HG03039 (cell line): Measurements from ENCODE around the gene VENTX.
"Not testable (repeated sequence)": the region's sequence is repeated elsewhere in the genome, so short reads cannot be mapped to it uniquely, and the experiment has no call there.

Experiments
- ATAC-seq: cut with Tn5 transposase; IDR thresholded peaks from one replicate; pipeline ENCODE4 v1.9.1; 2021; ENCODE audit warnings: mild to moderate bottlenecking, moderate library complexity; ENCODE audit not compliant: unreplicated experiment

Gene VENTX

DNA sequence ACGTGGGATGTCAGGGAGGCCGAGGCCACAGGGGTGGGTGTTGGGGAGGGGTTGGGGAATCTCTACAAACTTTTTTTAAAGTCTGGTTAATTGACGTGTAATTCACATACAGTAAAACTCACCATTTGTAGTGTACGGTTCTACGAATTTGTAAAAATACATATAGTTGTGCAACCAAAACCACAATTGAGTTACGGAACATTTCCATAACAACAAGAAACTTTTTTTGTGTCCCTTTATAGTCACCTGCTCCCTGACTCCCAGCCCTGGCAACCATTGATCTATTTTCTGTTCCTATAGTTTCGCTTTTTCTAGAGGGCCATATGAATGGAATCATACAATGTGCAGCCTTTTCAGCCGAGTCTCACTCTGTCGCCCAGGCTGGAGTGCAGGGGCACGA lies 2.9 kb upstream of the VENTX start:
- not testable (repeated sequence) for ATAC-seq

DNA sequence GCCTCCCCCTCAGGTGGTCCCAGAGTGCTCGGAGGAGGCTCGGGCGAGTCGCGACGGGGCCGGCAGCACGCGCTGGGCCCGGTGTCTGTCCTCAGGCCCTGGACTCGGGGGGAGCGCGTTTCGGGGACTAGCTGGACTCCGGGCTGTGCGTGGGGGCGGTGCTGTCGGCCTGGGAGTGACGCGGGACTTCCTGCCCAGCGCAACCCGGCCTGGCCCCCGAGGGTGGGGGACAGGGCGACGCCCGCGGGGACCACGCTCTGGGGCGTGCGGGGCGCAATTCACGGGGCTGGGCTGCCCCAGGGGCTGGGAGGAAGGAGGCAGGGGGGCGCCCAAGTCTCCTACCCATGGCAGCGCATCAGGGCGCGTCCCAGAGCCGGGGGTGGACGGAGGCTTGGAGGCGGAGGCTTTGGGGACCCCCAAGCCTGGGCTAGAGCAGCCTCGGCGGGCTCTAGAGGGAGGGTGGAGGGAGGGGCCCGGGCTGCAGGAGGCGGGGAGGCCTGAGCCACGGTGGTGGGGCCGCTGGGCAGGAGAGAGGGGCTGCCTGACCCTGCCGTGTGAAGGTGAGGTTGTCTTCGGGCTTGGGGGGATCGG lies 2.3 kb upstream of the VENTX start:
- no peak for ATAC-seq

DNA sequence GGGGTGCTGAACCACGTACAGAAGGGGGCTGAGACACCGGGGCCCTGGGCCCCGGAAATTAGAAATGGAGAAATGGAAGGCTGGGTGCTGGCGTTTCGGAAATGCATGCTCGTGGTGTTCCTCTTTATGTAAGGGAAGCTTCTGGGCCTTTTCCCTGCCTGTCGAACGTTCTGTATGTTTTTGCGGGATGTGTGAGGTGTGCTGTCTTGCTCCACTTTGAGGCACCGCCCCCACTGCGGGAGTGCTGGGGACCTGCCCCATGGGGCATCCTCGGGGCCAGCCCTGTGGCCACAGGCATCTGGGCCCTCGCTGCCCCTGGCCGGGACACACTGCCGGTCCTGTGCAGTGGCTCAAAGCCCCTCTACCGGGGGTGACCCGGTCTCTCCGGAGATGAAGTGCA lies 1.7 kb upstream of the VENTX start:
- no peak for ATAC-seq

DNA sequence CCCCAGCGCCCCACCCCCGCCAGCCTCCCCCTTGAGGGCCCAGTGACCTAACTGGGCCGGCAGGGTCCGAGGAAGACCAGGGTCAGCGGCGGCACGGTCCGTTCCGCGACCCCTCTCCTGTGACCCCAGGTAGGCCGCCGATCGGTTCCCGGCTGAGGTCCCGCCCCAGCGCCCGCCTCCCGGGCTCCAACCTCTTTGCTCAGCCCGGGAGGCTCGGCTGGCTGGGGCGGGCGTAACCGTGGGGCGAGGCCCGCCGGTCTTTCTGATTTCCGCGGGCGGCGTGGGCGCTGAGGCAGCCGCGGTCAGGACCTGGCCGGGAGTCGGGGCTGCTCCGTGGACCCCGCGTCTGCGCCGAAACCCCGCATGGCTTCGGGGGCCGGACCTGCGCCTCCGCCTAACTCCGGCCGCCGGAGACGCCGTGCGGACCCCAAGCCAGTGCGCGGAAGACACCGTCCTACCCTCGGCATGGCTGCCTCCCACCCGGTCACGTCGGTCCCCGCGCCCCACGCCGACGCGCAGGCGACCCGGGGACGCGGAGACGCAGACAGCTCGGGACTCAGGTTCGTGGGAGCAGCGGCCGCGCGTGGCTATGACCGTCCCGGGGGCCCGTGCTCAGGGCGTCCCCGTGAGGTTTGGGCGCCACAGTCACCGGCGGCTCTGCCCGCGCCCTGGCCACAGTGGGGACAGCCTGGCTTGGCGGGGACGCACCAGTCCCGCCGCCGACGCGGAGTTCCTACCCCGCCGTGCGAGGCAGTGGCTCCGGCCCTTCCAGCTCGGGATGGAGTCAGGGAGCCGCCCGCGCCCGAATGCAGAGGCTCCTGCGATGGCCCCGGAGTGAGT lies 1.0 kb upstream of the VENTX start:
- ATAC-seq, result no peak

DNA sequence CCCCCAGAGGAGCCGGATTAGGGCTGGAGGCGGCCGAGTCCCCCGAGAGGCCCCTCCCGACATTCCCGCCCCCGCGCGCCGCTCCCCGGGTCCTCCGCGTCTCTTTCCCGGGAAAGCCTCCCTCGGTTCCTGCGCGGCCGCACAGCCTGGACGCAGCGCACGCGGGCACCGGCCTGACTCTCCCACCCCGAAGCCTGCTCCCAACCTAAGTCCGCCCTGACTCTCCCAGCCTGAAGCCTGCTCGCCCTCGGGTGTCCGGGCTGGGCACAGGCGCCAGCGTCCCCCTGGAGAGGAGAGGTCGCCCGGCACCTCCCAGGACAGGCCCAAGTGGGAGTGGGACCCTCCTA lies 441 bp upstream of the VENTX start:
- ATAC-seq, result no peak

DNA sequence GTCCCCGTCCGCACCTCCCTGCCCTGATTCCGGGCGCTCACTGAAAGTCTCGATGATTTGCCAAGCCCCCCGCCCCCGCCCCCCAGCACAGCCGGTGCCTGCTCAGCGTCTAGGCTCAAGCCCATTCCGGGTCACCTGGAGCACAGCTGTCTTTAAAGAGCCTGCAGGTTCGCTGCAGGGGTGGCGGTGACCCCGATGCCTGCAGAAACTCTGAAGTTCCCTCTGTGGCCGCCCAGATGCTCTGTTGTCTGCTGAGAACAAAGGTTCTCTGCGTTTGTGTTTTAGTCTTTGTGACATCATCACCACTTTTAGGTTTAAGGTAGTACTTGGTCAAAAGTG lies 780 bp downstream of the VENTX start:
- no peak for ATAC-seq

DNA sequence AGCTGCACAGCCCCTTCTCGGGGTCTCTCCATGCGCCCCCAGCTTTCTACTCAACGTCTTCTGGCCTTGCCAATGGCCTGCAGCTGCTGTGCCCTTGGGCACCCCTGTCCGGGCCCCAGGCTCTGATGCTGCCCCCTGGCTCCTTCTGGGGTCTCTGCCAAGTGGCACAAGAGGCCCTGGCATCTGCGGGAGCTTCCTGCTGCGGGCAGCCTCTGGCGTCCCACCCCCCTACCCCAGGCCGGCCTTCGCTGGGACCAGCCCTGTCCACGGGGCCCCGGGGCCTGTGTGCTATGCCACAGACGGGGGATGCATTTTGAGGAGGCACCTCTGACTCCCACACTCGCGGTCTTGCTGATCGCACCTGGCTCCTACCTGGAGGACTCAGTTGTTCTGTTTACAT lies 2.3 kb downstream of the VENTX start:
- ATAC-seq, result no peak

DNA sequence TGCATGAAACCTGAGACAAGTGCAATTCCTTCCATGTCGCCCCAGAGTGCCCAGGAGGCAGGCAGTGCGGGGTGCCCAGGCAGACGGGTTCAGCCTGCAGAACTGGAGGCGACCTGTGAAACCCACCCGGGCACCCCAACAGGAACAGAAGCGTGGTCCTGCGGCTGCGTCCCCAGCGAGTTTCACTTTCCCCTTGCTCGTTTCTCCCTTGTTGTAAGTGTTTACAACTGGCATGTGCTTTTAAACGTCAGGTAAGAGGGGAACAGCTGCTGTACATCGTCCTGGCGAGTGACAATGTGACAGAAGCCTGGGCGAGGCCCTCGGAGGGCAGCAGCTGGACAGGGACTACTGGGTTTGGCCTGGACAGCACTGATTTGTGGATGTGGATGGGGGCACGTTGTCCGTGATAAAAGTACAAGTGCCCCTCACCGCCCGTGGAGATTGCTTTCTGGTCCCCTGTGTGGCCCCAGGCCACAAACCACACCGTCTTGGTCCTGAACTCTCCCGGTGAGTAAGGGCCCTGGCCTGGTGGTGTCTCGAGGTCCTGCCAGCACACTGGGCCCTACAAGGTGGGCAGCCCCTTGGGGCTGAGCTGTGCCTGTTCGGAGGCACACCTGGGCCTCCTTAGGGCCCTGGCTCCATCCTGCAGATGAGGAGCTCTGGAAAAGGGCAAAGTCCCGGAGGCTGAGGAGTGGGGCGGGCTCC lies 4.0 kb downstream of the VENTX start:
- no peak for ATAC-seq

DNA sequence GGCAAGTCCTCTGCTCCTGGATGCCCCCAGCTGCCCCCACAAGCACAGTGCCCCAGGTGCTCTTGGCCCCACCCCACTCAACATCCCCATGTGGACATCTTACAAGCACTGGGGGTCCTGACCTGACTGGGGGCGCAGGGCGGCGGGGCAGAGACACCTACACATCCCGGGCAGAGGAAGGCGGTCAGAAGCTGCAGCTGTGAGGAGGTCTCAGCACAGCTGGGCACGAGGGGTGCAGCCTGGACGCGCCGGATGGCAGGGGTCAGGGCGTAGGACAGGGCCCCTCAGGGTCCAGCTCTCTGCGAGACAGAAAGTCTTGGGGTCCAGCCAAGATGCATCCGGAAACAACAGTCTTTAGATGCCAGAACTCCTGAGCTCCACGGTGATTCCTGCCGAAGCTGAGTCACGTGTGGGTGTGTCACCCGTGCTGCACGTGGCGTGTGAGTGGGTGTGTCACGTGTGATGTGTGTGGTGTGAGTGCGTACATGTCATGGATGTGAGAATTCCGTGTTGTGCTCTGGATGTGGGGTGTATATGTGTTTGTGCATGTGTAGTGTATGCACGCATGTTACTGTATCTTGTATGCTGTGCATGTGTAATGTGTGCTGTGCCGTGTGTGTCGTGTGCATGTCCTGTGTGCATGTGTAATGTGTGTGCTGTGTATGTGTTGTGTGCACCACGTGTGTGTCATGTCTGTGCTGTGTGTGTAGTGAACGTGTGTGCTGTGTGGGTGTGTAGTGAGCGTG lies 5.1 kb downstream of the VENTX start:
- no peak for ATAC-seq

DNA sequence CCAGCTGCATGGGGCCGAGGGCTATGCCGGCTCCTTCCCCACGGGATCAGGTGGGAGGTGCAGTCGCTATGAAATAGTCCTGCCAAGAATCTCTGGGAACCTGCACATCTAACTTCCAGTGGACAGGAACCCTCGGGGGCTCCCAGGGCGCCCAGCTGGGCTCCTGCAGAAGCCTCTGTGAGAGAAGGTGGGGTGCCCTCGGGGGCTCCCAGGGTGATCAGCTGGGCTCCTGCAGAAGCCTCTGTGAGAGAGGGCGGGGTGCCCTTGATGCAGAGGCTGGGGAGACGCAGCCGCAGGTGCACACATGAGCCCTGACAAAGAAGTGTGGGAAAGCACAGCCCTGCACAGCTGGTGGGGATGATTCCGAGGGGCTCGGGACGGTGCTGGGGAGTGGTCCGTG lies 5.9 kb downstream of the VENTX start:
- no peak for ATAC-seq

DNA sequence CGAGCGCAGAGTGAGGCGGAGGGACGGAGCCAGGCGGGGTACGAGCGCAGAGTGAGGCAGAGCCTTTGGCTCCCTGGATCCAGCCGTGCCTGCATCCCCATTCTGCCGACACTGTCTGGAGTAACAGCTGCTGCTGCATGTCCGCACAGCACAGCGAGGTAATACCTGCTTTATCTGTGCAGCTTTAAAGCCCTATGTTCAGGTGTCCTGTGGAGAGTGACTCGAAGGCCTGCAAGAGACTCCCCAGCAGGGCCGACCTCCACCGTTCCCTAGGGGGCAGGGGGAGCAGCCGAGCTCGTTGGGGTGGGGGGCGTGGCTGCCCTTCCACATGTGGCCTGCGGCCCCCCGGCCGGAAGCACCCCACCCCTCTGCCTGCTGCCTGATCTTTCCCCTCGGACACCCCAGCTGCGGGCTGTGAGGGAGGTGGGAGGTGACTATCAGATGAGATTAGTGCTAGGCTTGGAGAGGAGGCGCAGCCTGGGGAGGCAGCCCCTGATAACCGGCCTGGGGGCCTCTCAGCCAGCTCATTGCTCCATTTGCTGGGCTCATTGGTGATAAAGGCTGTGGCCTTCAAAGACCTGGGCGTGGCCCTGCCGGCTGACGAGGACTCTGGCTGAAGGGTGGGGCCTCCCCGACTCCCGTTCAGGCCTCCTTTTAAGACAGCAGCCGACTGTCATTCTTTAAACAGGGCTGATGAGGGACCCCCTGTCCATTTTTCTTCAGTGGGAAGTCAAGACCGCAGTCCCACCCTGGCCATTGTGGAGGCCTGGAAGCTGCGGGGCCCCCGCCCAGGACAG lies 8.0 kb downstream of the VENTX start:
- ATAC-seq, result no peak

DNA sequence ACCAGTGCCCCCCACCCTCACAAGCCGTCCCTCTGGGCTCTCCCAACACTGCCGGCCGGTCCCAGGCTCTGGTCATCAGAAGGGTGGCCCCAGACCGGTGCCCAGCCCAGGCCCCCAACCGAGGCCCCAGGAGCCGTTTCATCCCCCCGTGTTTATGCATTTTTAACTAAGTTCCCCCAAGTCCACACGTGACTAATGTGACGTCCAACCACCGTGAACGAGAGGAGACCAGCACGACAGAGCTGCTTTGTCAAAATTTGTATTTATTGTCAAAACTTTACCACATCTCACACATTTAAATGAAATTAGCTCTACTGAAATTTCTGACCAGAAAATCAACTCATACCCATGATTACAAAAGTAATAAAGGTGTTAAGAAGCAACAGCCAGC lies 8.6 kb downstream of the VENTX start:
- no peak for ATAC-seq

DNA sequence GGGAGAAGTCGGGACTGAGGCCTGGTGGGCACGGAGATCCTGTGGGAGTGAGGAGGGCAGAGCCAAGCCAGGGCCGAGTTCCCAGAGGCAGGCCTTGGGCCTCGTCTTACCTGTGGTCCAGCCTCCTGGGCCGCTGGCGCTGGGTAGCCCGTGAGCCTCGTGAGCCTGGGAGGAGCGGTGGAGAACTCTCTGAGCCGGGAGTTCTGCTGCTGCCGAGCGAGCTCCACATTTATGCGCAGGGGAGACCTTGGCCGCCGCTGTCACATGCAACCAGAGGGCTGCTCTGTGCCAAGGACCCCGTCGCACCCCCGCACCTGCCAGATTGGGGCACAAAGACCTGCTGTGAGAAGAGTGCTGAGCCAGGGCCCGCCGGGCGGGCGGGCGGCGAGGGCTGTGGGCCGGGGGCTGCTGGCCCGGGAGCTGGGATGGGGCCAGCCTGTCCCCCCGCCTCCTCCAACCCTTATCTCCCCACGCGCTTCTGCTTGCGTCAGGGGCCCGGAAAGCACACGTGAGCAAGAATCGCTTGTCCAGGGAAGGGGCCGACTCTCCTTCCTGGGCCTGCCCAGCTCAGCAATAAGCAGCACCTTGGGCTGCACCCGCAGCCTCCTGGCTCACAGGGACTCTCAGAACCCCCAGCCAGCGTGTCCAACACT lies 10.2 kb downstream of the VENTX start:
- no peak for ATAC-seq

DNA sequence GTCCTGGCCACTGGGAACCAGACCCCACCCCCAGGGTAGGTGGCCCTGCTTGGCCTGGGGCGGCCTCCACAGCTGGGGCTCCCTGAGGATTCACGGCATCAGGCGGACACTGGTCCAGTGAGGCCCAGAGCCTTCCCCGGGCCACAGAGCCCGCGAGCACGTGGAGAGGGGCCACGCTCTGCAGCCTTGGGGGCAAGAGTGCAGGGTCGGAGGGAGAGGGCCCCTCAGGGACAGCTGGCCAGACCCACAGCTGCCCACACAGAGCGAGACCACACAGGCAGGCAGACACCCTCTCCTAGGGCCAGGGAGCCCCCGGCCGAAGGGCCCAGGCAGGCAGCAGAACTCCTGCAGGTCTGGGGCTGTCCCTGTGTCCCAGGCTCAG lies 10.7 kb downstream of the VENTX start:
- ATAC-seq, result no peak

DNA sequence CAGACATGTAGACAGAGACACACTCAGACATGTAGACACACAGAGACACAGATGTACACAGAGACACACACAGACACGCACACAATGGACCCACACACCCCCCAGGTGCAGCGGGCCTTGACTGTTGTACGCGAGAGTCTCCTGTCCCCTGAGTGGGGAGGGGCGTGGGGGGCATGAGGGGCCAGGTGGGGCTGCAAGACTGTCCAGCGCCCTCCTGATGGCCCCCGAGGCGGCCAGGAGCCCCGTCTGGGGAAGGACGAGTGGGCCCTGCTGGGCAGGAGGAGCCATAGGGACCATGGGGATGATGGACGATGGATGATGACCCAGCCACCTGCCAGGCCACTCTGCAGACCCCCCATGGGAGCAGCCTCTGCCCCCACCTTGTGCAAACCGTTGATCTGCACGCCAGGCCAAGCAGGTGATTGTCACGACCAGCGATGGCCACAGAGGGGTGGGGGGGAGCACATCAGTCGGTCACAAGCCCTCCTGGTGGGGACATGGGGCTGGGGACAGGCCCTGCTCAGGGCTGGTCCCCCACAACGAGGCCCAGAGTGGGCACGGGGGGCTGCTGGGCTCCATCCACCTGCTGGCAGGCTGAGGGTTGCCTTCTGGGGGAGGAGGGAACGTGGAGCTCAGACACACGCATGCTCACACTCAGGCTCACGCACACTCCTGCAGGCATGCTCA lies 11.6 kb downstream of the VENTX start:
- ATAC-seq, result no peak

DNA sequence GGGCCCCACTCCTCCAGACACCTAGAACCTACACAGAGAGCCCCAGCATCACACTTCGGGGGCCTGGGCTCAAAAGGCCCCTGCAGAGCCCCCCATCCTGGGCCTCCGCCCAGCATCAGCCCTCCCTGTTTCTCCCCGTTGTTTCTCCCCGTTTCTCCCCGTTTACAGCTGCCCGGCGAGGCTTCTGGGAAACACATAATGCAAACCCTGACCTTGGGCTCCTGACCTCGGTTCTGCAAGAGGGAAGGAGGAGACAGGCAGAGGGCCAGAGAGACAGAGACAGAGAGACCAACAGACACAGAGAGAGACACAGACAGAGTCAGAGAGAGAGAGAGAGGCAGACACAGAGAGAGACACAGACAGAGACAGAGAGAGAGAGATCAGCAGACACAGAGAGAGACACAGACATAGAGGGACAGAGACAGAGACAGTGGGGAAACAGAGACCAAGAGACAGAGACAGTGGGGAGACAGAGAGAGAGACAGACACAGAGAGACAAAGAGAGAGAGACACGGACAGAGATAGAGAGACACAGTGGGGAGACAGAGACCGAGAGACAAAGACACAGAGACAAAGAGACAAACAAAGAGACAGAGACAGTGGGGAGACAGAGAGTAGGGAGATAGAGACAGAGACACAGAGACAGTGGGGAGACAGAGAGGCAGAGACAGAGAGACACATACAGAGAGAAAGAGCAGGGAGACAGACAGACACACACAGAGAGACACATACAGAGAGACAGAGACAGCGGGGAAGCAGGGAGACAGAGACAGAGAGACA lies 12.5 kb downstream of the VENTX start:
- ATAC-seq, result no peak

DNA sequence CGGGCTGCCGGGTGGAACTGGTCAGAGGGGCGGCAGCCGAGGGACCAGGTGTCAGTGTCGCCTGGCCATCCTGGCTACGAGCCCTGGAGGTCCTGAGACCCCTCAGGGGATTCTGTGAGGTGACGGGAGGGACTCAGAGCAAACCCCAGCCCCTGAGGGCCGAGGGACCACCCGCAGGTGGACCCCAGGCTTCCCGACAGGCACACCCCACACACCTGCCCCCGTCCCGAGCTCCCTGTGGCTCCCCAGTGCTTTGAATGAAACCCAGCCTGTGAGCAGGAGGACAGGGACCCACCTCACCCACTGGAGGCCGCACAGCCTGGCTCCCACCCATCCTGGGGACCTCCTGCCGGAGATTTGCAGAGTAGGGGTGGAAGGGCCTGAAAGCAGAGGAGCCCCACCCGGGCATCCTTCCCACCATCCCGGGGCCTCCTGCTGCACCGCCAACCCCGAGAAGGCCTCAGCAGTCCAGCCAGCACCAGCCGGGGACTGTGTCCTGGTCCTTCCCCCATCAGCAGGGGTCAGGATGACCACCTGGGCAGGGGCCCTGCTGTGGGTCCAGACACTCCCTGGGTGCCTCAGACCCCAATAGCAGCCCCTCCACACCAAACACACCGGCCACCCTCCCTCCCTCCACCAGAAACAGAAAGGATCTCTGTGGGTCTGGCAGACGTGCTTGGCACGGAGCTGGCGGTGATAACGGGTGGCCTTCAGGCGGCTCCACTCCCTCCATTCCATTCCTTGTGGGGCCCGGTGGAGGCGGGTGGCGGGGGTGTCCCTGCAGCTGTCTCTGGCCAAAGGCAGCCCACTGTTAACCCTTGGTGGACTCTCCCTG lies 13.9 kb downstream of the VENTX start:
- ATAC-seq, result no peak

DNA sequence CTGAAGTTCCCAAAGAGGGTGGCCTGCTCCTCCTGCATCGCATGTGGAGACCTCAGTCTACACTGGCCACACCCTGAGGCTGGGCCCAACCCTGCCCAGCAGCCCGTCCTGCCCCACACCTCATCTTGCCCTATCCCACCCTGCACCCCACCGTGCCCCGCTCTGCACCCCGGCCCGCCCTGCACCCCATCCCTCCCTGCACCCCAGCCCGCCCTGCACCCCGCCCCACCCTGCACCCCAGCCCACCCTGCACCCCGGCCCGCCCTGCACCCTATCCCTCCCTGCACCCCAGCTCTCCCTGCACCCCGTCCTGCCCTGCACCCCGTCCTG lies 14.5 kb downstream of the VENTX start:
- ATAC-seq, result no peak
